ENCODE measurements around the gene COL15A1. TPM values are rescaled to one million over a fixed set of nuclear protein-coding genes. Genes with fewer than 3 reads are reported as not detected.

Gene COL15A1
- total RNA-seq, 1 donor from 2014 or later: 0.06 TPM

DNA sequence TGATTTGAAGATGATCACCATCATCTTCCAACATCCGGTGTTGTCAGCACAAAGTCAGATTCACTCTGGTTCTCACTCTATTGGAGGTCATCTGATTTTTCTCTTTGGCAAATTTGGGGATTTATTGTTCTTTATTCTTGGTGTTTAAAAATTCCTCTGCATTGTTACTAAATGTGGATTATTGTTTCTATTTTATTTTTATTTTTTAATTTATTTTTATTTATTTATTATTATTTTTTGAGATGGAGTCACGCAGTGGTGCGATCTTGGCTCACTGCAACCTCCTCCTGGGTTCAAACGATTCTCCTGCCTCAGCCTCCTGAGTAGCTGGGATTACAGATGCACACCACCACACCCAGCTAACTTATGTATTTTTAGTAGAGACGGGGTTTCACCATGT, 88.3 kb downstream of the COL15A1 start:
- TF ChIP-seq, protein P1, sequence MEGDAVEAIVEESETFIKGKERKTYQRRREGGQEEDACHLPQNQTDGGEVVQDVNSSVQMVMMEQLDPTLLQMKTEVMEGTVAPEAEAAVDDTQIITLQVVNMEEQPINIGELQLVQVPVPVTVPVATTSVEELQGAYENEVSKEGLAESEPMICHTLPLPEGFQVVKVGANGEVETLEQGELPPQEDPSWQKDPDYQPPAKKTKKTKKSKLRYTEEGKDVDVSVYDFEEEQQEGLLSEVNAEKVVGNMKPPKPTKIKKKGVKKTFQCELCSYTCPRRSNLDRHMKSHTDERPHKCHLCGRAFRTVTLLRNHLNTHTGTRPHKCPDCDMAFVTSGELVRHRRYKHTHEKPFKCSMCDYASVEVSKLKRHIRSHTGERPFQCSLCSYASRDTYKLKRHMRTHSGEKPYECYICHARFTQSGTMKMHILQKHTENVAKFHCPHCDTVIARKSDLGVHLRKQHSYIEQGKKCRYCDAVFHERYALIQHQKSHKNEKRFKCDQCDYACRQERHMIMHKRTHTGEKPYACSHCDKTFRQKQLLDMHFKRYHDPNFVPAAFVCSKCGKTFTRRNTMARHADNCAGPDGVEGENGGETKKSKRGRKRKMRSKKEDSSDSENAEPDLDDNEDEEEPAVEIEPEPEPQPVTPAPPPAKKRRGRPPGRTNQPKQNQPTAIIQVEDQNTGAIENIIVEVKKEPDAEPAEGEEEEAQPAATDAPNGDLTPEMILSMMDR (conservative IDR thresholded peaks at IDR 0.05; ENCODE audit: low read depth, low read length): no peak
- no peak for DNase-seq (ENCODE audit: low read depth)
- H3K4me3 ChIP-seq (ENCODE audit: low read depth, low read length): no peak overlapping the region

DNA sequence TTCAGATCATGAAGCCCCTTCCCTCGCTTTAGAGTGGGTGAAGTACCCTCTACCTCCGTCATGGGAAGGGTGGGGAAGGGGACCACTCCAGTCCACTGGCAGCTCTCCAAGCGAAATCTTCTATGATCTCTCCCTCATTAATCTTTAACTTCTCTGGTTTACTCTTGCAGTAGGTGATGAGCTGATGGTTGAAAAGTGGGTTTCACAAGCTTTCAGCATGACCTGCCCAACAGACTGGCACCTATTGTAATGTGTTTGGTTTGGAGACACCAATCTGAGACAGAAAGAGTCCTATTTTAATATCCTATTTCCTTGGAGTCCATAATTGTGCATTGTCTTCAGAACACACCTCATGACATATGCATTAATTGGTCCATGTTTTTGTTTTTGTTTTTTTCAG, 90.4 kb downstream of the COL15A1 start:
- no peak overlapping the region for H3K4me3 ChIP-seq (ENCODE audit: low read depth, low read length)
- no peak for DNase-seq (ENCODE audit: low read depth)
- TF ChIP-seq, protein P1 (conservative IDR thresholded peaks at IDR 0.05; ENCODE audit: low read depth, low read length): no peak

DNA sequence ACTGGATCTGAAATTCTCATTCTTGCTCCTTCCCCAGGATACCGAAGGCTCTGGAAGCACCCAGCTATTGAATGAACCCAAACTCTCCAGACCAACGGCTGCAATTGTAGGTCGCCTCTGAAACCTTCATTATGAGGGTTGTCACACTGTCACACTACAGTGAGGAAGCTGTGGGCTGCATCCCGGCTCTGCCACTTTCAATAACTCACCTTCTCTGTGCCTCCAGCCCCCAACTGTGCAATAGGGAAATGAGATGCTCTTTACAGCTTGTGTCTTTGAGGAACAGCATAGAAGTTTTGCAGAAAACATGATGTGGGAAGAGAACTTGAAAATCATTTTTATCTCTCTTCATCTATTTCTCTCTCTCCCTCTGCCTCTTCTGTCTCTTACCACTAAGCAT, 91.6 kb downstream of the COL15A1 start:
- DNase-seq (ENCODE audit: low read depth): no peak
- H3K4me3 ChIP-seq (ENCODE audit: low read depth, low read length): no peak overlapping the region
- TF ChIP-seq, protein P1 (conservative IDR thresholded peaks at IDR 0.05; ENCODE audit: low read depth, low read length): no peak

DNA sequence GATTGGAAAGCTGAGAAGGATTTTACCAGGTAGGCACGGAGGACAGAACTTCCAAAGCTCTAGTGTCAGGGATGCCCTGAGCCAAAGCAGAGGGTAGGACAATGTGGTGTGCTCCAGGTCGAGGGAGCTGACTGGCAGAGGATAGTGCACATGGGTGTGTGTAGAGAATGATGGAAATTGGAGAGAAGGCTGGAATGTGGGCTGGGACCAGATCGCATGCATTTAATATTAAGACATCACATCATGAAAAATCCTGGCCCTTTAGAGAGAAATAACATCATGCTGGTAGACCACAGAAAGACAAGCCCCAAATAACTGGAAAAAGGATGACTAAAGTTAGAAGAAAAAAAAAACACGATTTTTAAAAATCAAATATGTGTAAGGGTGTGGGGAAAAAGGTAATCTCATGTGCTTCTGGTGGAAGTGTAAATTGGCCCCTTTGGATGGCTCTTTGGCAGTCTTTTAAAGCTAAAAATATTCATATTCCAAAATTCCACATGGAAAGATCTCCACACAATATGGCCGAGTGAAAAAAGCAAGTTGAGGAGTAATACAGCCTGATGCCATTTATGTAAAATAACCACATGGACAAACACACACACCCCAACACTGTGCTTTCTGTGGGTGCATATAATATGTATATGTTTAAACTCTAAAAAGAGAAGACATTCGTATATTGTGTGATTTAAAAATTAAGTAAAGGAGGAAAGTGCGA, 94.2 kb downstream of the COL15A1 start:
- no peak for DNase-seq (ENCODE audit: low read depth)
- TF ChIP-seq, protein P1 (conservative IDR thresholded peaks at IDR 0.05; ENCODE audit: low read depth, low read length): no peak
- H3K4me3 ChIP-seq (ENCODE audit: low read depth, low read length): no peak overlapping the region

DNA sequence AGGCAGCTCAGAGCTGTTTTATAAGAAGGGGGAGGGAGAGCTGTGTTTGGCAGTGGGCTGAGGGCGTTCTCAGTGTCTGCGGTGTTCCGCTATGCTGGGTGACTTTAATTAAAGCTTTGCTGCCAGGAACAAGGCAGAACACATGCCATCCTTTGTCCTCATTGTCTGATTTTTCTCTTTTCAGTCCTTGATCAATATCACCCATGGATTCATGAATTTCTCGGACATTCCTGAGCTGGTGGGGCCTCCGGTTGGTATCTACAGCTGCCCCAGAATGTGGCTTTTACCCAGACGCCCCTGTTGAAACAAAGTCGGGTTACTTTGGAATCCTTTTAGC, 94.7 kb downstream of the COL15A1 start:
- TF ChIP-seq, protein P1 (conservative IDR thresholded peaks at IDR 0.05; ENCODE audit: low read depth, low read length): no peak
- no peak for DNase-seq (ENCODE audit: low read depth)
- H3K4me3 ChIP-seq (ENCODE audit: low read depth, low read length): no peak overlapping the region

DNA sequence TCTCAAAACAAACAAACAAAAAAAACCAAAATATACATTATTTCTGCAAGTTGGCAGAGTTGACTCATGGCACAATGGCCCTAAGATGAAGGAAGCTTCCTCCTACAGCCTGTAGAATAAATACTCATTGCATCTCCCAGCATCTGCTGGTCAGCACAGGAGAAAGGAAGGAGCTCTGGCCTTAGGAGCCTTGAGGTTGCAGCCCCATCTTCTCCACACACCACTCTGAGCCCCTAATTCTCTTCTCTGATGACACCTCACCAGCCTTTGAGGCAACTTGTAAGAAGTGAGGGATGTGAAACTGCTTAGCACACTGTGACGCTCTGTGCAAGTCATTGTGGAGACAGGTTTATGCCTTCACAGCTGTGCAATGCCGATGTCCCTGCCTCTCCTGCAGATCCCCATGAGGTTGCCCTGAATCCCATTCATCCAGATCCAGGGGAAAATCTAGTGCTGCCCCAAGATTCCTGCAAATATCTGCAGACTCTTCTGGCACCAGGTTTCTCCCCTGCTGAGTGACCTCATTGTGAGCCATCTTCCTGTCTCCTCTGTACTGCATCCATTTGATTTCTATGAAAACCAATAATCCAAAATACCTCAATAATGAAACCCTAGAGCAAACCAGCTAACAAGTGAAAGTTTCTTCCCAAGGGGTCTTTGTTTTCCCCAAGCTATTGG, 95.9 kb downstream of the COL15A1 start:
- H3K4me3 ChIP-seq (ENCODE audit: low read depth, low read length): no peak overlapping the region
- no peak for DNase-seq (ENCODE audit: low read depth)
- TF ChIP-seq, protein P1 (conservative IDR thresholded peaks at IDR 0.05; ENCODE audit: low read depth, low read length): no peak

Measured in epithelial cell of proximal tubule (primary cell).